ENCODE data around the gene SULF2. TPM values are rescaled to one million over a fixed set of nuclear protein-coding genes. Genes with fewer than 3 reads are reported as not detected.

The SULF2 gene
- total RNA-seq, 1 donor = 74.7 TPM

- H3K4me1 ChIP-seq (ENCODE audit: insufficient read depth, low read length) = peaks cover 12% of the 10 kb centered on the region
Measured at GRCh38 chr20:47614703-47615309, 170.5 kb downstream of the SULF2 start.

GRCh38 chr20:47612670-47613069 lies 172.6 kb downstream of the SULF2 start:
- Histone ChIP-seq H3K27me3 (ENCODE audit: insufficient read depth, low read length) (no peaks in the 10 kb centered on the region), H3K9me3 (ENCODE audit: low read depth, low read length) (no peaks in the 10 kb centered on the region), H3K4me1 (ENCODE audit: insufficient read depth, low read length) (peaks cover 16% of the 10 kb centered on the region), H3K4me3 (ENCODE audit: low read length) (no peak overlapping the region)

More at GRCh38 chr20:47614703-47615309, 170.5 kb downstream of the SULF2 start:
- no peaks in the 10 kb centered on the region for H3K27me3 ChIP-seq (ENCODE audit: insufficient read depth, low read length)
- H3K9me3 ChIP-seq (ENCODE audit: low read depth, low read length) = no peaks in the 10 kb centered on the region
- H3K4me3 ChIP-seq (ENCODE audit: low read length) = no peak overlapping the region

DNA sequence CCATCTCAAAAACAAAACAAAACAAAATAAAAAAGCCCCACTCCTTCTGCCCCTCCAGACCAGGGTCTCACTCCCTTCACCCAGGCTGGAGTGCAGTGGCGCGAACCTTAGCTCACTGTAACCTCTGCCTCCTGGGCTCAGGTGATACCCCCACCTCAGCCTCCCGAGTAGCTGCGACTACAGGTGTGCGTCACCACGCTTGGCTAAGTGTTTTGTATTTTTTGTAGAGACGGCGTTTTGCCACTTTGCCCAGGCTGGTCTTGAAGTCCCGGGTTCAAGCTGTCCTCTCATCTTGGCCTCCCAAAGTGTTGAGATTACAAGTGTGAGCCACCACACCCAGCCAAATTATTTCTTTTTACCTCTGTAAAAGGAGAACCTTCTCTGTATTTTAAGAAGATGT lies 173.5 kb downstream of the SULF2 start:
- no peak overlapping the region for H3K4me3 ChIP-seq (ENCODE audit: low read length)
- peaks cover 22% of the 10 kb centered on the region for H3K4me1 ChIP-seq (ENCODE audit: insufficient read depth, low read length)
- H3K9me3 ChIP-seq (ENCODE audit: low read depth, low read length) = no peaks in the 10 kb centered on the region
- H3K27me3 ChIP-seq (ENCODE audit: insufficient read depth, low read length) = no peaks in the 10 kb centered on the region

- Histone ChIP-seq H3K4me1 (ENCODE audit: insufficient read depth, low read length) (peaks cover 29% of the 10 kb centered on the region), H3K9me3 (ENCODE audit: low read depth, low read length) (no peaks in the 10 kb centered on the region), H3K4me3 (ENCODE audit: low read length) (no peak overlapping the region), H3K27me3 (ENCODE audit: insufficient read depth, low read length) (no peaks in the 10 kb centered on the region)
Measured at GRCh38 chr20:47610945-47611250, 174.4 kb downstream of the SULF2 start.

DNA sequence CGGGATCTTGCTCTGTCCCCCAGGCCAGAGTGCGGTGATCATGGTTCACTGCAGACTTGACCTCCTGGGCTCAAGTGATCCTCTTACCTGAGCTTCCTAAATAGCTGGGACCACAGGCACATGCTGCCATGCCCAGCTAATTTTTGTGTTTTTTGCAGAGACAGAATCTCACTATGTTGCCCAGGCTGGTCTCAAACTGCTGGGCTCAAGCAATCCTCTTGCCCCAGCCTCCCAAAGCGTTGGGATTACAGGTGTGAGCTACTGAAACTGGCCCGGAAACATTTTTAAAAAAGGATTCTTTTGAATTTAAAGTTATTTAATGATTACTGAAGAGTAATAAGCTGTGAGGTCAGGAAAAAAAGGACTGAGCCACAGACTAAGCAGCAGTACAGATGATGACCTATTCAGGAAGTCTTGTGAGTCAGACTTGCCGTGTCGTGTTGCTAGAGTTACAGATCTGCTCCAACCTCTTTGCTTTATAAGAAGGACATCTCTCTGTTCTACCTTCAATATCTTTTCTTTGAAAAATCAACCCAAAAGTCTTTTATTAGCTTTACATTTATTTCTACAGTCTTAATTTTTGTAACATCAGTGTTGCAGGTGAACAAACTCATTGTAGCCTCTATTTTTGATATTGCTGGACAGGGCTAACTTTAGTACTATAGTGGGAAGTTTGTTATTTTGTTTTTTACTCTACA lies 174.9 kb downstream of the SULF2 start:
- no peaks in the 10 kb centered on the region for H3K9me3 ChIP-seq (ENCODE audit: low read depth, low read length)
- H3K4me1 ChIP-seq (ENCODE audit: insufficient read depth, low read length) = peaks cover 32% of the 10 kb centered on the region
- H3K4me3 ChIP-seq (ENCODE audit: low read length) = no peak overlapping the region
- no peaks in the 10 kb centered on the region for H3K27me3 ChIP-seq (ENCODE audit: insufficient read depth, low read length)

GRCh38 chr20:47609001-47609400 lies 176.3 kb downstream of the SULF2 start:
- Histone ChIP-seq H3K4me1 (ENCODE audit: insufficient read depth, low read length) (peaks cover 38% of the 10 kb centered on the region), H3K9me3 (ENCODE audit: low read depth, low read length) (no peaks in the 10 kb centered on the region), H3K27me3 (ENCODE audit: insufficient read depth, low read length) (no peaks in the 10 kb centered on the region), H3K4me3 (ENCODE audit: low read length) (no peak overlapping the region)

Data from mononuclear cell (primary cell).